Activated CD4-positive, alpha-beta T cell treated with anti-CD3 and anti-CD28 coated beads, Interleukin-2, amount 50 U/mL, for 4 hours (primary cell): ENCODE measurements around the gene AGAP5.
"Not testable (repeated sequence)": the region's sequence is repeated elsewhere in the genome, so short reads cannot be mapped to it uniquely, and the experiment has no call there.

Experiments used
- DNase-seq, 2 experiments: peaks; one replicate each; pipeline ENCODE4 v3.0.0-alpha.2; 2020

The AGAP5 gene

DNA sequence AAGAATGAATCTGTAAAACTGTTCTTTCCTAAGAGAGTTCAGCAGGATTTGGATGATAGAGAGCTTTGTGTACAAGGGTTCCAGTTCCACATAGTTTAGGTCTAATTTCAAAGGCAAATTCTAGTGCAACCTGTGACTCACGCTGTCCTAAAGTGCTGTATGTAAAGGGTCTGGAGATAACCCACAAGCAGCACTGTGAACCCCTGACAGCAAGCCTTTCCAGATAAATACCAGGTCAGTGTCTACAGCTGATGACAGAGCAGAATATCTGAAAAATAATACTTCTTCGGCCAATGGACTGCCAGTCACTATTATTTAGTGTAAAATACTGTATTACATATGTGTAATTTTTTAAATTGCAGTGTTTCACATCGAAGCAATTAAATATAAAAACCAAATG lies 16.0 kb upstream of the AGAP5 start:
- not testable (repeated sequence) for DNase-seq

DNA sequence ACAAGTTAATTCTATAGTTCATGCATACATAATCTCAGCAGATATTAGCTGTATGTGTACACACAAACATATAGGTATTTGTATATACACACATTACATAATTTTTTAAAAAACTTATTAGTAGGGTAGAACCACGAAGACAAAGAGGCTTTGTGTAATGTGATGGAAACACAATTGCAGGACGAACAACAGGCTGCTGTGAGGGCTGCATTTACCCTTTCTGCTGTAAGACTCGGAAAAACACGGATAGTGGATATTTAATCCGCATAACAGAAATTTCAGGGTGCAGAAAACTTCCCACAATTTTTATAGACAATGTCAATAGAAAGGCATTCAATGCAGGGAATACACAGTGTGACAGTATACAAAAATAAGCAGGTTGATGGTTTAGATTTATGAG lies 13.8 kb upstream of the AGAP5 start:
- DNase-seq, result not testable (repeated sequence)

DNA sequence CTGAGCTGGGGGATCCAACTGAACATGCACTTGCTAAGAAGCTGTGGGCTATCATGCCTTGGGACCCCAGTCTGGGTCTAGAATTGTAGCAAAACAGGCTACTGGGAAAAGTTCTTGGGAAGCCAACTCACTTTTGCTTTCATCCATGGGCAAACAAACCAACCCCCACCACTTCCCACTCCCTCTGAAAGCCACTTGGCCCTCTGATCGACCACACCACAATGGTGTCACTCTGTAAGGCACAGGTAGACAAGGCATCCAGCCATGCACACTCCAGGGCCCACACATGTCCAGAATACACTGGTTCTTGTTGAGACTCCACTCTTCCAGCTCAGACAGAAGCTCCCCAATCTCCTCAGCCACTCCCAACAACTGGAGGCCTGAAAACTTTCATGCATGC lies 10.2 kb upstream of the AGAP5 start:
- not testable (repeated sequence) for DNase-seq

DNA sequence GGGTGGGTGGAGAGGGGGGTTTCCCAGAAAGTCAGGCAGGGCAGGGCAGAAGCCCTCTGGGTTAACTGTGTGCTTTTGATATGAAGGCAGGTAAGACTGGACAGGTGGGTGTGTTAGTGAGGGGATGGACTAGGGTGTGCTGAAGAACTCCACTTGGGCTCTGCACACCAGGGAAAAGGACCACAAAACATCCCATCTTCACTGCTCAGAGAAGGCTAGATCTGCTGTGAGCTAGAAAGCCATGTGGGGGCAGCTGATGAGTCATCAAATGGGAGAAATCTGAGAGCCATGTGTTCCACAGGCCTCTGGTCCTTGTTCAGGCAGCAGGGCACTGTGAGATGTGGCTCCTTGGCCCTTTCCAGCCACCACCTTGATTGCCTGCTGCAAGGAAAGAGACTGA lies 9.7 kb upstream of the AGAP5 start:
- not testable (repeated sequence) for DNase-seq

DNA sequence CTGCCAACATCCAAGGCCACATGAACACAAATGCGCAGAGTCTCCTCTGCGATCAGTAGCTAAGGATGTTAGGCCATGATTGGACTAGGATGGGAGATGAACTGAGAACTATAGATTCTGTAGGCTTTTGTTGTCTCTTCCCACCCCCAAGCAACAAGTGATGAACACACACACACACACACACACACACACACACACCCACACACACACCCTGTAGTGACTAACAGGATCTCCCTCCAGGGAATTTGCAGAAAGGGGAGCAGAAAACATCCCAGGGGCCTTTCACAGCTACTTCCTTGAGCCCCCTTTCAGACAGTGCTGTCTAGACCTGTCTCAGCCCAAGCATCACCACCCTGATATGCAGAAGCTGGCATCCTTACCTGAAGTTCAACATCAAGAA lies 8.6 kb upstream of the AGAP5 start:
- DNase-seq, result not testable (repeated sequence)

DNA sequence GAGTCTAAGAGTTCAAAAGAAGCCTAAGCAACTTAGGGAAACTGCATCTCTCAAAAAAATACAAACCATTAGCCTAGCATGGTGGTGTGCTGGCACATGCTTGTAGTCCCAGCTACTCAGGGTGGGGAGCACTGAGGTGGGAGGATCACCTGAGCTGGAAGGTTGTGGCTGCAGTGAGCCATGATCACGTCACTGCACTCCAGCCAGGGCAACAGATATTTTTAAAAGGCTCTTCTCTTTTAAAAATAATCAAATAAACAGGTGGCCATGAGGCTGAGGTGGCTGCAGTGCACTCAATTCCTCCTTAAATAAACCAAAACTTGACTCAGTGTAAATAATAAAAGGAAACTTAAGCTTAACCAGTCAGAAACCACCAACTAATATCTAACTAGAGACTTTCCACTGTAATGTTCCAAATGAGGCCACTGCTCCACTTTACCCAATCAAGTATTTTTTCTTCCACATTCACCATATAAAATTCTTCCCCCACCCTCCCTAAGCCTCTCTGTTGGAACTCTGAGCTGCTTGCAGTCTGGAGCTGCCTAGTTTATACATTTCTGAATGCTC lies 7.7 kb upstream of the AGAP5 start:
- not testable (repeated sequence) for DNase-seq

DNA sequence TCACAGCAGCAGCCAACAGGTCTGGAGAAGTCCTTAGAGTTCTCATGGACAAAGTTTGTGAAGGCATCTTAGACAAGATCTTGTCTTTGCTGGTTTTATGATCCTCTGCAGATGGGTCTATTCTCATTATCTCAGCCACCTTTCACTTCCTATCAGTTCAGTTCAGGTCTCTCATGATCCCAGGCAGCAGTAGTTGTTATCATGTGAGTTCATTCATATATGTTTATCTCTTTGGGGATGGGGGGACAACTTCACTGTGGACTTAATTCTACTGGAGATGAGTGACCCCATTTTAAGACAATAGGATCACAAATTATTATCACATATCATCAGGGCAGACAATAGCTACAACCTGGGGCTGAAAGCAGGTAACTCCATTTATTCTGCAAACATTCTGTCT lies 6.0 kb upstream of the AGAP5 start:
- DNase-seq, result not testable (repeated sequence)

DNA sequence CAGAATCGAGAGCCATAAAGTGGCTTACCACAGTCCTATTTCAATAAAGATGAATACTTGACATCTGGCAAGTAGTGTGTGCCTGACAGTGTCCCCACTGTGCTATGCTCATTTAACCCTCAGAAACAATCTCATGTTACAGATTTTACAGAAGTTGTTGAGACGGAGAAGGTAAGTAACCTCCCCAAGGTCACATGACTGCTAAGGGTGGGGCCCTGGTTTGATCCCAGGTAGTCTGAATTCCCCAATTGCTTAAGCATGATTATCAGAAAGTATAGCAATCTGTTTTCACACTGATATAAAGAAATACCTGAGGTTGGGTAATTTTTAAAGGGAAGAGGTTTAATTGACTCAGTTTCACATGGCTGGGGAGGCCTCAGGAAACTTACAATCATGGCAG lies 910 bp upstream of the AGAP5 start:
- DNase-seq, result not testable (repeated sequence)

DNA sequence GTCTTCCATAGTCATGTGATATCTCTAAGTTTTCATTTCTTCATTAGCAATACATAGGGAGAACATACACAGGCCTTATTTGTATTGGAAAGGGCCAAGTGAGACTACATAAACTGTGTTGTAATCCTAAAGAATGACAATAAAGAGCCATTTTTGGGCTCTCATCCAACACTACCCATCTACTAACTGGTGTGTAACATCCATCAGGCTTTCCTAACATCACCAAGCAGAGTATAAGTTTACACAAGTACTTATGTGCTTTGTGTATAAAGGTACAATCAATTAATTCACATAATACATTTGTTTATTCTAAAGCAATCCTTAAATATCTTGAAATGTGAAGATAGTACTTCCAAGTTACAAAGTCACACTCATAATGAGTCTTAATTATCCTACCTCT lies 2.6 kb downstream of the AGAP5 start:
- not testable (repeated sequence) for DNase-seq

DNA sequence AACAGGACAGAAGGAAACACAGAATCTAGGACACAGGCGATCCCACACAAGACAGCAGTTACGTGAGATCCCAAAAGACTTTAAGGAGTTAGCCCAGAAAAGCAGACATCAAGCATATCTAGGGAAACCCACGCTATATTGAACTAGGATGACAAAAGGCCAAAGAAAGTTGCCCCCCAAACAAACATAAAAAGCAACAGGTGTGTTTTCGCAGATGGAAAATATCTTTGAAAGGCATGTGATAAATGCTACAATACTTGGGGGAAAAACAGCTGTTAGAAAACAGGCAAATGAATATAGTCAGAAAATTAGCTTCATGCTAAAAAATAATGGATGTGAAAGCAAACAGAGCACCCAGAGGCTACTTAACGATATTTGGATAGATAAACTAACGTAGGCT lies 7.2 kb downstream of the AGAP5 start:
- not testable (repeated sequence) for DNase-seq

DNA sequence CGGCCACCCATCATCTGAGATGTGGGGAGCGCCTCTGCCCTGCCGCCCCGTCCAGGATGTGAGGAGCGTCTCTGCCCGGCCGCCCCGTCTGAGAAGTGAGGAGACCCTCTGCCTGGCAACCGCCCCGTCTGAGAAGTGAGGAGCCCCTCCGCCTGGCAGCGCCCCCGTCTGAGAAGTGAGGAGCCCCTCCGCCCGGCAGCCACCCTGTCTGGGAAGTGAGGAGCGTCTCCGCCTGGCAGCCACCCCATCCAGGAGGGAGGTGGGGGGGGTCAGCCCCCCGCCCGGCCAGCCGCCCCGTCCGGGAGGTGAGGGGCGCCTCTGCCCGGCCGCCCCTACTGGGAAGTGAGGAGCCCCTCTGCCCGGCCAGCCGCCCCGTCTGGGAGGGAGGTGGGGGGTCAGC lies 8.3 kb downstream of the AGAP5 start:
- not testable (repeated sequence) for DNase-seq

DNA sequence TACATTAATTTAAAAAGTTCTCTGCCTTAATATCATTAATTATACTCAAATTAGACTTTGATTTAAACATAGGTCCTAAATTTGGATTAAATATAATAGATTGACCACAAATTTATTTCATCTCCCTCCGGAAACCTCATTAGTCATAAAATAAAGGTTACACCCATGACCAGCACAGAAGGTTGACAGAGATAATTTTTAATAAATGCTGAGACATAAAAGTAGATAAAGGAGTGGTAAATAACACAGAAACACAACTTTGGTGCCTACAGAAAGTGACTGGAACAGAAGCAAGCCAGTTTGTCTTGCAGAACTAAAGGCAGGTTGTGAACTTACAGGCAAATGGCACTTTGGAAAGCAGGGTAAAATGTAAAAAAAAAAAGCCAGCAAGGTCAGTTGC lies 10.3 kb downstream of the AGAP5 start:
- not testable (repeated sequence) for DNase-seq

DNA sequence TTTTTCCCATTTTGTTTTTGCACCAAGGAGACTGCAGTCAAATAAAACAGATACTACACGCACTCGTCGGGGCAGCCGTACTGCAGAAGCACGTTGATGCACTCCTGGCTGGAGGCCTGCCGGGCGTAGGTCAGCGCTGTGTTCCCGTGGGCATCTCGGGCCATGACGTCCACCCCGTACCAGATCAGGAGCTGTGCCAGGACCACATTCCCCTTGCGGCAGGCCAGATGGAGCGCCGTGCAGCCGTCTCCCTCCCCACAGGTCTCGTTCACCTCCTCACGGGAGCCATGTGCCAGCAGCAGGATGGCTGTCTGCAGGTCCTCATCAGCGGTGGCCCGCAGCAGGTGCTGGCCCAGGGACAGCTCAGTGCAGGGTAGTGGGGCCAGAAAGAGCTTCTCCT lies 23.4 kb downstream of the AGAP5 start:
- DNase-seq, result not testable (repeated sequence)

DNA sequence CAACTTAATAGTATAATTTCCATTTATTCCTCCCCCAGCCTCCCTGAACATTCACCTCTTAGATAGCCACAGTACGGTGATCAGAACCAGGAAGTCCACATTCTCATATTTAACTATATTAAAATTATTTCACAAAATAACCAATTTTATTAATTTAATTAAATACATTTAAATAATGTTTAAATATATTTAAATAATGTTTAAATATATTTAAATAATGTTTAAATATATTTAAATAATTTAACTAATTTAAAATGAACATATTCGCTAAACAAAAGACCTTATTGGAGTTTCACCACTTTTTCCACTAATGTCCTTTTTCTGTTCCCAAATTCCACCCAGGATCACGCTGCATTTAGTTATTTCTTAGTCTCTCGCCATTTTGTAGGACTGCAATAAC lies 29.5 kb downstream of the AGAP5 start:
- DNase-seq, result not testable (repeated sequence)

DNA sequence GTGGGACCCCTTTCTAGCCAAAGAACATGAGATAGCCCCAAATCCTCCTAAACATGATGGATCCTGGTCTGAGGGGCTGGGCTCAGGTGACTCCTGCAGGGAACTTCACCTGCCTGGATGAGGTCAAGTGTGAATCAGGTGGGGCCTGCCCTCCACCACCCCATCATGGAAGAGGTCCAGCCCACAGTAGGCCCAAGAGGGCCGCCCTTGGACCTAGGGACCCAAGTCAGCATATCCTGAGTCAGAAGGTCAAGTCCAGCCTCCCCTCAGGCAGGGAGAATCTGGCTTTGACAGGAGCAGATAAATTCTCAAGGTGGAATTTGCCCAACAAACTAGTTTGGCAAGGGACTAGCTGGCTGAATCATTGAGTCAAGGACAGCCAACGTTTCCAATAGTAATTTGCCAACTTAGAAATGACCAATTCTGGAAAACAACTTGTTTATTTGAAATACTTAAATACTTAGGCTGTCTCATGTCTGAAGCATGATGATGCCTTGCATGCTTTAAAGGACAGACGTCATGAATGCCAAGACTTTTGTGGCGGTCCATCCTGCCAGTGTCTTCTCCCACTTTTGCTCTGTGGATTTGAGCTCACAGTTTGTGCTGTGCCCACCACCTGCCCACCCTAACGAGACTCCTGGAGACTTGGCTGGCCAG lies 31.6 kb downstream of the AGAP5 start:
- not testable (repeated sequence) for DNase-seq

DNA sequence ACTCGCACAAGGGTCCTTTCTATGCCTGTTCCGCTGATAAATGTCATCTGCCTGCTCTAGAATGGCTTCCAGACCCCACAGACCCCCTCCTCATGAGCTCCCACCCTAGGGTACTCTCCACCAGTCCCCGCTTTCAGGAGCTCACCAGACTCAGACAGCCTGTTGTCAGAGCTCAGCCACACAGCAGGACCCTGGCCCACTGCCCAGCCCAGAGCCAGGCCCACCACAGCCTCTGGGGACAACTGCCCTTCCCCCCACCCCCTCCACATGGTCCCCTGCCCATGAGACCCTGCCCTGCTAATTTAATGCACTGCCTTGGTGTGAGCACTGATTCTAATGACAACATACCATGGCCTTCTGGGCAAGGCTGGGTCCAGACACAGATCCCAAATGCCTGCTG lies 32.3 kb downstream of the AGAP5 start:
- not testable (repeated sequence) for DNase-seq

DNA sequence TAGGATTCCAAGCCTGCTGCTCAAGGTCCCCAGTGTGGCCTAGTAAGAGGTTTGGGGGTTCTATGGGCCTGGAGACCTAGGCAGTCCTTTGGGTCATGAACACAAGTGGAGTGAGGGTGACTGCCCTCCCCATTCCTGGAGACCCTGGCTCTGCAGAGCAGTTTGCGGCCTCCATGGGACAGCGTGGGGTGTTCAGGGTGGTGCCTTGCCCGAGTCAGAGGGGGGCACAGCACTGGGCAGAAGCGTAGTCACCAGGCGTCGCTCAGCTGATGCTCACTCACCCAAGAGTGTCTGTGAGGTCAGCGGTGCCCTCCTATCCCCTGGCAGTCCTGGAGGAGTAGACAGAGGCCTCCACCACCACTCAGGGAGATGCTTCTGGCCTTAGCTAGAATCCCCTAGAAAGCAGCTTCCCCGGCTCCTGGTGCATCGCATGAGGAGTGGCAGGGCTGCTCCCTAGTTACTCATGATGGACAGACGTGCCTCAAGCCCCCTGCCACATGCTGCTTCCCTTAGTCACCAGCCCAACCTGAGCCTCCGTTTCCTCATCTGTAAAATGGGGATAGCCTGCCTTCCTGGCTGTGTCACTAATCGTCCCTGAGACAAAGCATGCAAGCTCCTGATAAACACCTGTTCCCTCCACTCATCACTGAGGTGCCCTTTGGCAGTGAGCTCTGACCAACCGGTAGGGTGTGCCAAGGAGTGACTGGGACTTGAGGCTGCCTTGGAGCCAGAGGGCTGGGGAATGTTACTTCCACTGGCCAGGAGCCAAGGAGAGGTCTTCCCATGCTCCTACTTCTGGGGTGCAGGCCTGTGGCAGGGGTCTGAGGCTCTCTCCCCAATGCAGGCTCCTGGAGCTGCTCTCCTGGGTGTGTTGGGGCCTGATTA lies 33.5 kb downstream of the AGAP5 start:
- not testable (repeated sequence) for DNase-seq

DNA sequence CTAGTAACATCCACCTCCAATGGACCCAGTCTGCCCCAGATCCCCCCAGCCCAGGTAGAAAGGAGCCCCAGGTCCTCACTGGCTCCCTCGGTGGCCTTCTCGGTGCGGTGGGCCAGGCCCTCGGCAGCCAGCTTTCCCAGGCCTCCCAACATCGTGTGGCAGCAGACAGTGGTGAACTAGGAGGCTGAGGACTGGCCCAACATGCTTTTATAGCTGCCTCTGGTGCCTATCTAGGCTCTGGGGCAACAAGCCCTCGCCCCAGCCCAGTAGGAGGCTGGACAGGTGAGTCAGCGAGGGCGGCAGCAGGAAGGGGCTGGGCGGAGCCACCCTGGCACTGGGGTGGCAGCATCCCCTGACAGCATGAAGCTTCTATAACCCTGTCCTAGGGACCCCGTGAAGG lies 34.3 kb downstream of the AGAP5 start:
- not testable (repeated sequence) for DNase-seq

DNA sequence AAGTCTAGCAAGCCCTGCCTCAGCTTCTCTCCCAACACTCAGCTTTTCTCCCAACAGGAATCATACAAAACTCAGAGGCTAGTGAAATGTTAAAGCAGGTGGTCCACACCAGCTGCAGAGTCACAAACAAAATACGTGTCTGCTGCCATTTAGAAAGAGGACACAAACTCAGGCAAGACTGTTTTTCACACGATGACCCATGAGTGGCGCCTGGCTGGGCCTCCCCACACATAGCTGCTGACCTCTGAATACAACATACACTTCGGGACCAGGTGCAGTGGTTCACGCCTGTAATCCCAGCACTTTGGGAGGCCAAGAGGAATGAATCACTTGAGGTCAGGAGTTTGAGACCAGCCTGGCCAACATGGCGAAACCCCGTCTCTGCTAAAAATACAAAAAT lies 35.2 kb downstream of the AGAP5 start:
- DNase-seq, result not testable (repeated sequence)

DNA sequence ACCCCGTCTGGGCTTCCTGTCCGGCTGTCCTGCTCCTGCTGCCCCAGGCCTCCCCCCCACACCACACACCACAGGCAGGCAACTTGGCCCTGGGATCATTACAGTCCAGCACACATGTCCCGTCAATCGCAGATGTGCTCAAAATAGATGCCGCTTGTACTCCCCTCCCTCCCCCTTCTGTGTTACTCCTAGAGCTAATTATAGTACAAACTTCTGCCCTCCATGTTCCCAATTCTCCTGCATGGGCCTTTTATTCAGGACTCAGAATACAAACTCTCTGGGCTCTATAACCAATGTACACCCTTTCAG lies 42.0 kb downstream of the AGAP5 start, which contains the start of gene SYNPO2L:
TSS of gene SYNPO2L (minus strand) at position 40 of the 309 bp plus-strand sequence. CDS start 107 bp downstream, outside the sequence.
- DNase-seq, result no peak

DNA sequence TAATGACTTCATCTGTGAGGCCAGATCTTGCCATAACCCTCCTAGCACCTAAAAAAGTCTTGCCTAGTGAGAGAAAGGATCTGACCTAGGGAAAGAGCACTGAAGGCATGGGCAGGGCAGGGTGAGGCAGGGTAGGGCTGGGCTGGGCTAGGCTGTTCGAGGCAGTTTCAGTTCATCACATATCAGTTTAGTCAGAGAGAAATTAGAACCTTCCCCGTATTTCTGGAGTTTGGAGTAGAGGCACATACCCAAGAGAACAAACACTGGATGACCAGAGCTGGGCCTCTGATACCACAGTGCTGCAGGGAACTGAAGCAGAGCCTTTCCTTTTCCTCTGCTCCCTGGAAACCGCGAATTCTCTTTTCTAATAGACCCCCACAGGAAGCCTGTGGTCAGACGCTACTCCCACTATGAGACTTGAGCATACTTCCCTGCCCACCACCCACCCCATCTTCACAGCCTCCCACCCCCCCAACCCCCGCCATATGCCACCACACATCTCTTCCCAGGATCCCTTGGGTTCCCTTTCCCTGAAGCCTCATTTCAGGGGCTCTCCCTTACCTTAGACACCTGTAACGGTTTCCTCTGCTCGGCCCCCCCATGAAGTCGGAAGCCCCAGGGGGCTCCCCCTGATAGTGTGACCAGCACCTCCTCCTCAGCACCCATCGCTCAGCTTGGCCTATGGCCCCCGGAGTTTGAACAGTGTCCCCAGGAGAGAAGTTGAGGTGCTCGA lies 42.5 kb downstream of the AGAP5 start:
- DNase-seq, result no peak

DNA sequence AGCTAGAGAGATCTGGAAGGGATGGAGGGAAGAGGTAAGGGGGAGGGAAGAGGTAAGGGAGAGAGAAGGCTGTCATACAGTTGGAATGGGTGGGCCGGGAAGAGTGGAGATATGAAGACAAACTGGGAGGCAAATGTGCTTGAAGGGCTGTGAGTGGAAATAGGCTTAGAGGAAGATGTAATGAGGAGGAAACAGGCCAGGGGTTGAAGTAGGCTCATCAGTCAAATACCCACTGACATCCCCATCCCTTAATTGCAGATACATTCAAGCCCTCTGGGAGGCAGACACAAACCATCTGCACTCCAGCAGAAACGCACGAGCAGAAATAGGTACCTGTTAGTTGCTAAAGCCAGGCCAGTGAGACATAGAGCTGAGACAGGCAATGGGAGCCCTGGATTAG lies 44.2 kb downstream of the AGAP5 start:
- DNase-seq, result no peak

DNA sequence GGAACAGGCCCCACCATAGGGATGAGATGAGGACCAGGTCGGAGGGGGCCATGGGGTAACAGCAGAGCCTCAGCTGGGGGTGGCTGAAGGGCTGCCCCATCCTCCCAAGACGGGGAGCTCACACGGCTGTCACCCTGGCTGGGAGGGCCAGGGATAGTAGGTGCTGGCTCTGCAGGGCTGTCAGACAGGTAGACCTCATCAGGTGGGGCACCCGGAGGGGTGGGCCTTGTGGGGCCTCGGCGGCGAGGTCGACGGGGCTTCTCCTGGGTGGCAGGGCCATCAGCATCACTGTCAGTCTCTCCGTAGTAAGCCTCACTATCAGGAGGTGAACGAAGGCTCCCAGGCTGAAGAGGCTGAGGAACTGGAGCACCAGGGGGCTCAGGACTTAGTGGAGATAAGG lies 44.7 kb downstream of the AGAP5 start:
- DNase-seq, result no peak
